Thymus (tissue), 11 donors: ENCODE data around the gene IDH3B. TPM values are rescaled to one million over a fixed set of nuclear protein-coding genes. Genes with fewer than 3 reads are reported as not detected.
"Not testable (repeated sequence)": the region's sequence is repeated elsewhere in the genome, so short reads cannot be mapped to it uniquely, and the experiment has no call there.

ENCODE experiments used
- DNase-seq, 9 donors: peaks; one replicate each; pipeline ENCODE4 v3.0.0-alpha.2; 2013; ENCODE audit warnings: low spot score in 9 of 9, low read depth in 6 of 9, missing footprints in 1 of 9
- H3K27ac ChIP-seq, 2 donors: one replicate each; pipeline ENCODE4 v1.5.1; 2013; ENCODE audit warnings: control low read depth in 1 of 2, low read depth in 1 of 2, low read length in 1 of 2, mild to moderate bottlenecking in 1 of 2, moderate library complexity in 1 of 2
- H3K27me3 ChIP-seq, 2 donors: one replicate each; pipeline ENCODE4 v1.5.1; 2013; ENCODE audit warnings: low read length in 1 of 2; ENCODE audit not compliant: control insufficient read depth in 2 of 2, insufficient read depth in 1 of 2
- H3K36me3 ChIP-seq, 2 donors: one replicate each; pipeline ENCODE4 v1.5.1; 2013; ENCODE audit warnings: low read length in 1 of 2, mild to moderate bottlenecking in 1 of 2, moderate library complexity in 1 of 2; ENCODE audit not compliant: control insufficient read depth in 2 of 2, insufficient read depth in 2 of 2
- H3K4me1 ChIP-seq, 2 donors: one replicate each; pipeline ENCODE4 v1.5.1; 2013; ENCODE audit warnings: low read length in 2 of 2; ENCODE audit not compliant: control insufficient read depth in 2 of 2, insufficient read depth in 2 of 2
- H3K4me3 ChIP-seq, 2 donors: one replicate each; pipeline ENCODE4 v1.5.1; 2013; ENCODE audit warnings: low read length in 2 of 2, control low read depth in 1 of 2, mild to moderate bottlenecking in 1 of 2
- H3K9me3 ChIP-seq, 2 donors: one replicate each; pipeline ENCODE4 v1.5.1; 2013; ENCODE audit warnings: low read length in 1 of 2, mild to moderate bottlenecking in 1 of 2; ENCODE audit not compliant: control insufficient read depth in 2 of 2, insufficient read depth in 1 of 2
- WGBS: extraction: QIAGEN DNeasy Blood & Tissue Kit; methylation state at CpG from one replicate; pipeline ENCODE4 v1.1.7; 2013; 5-methylcytosine and 5-hydroxymethylcytosine counted together
- polyA plus RNA-seq: library from polyadenylated mRNA; stranded (reverse); fragments of 200-250 nt; gene quantifications from one replicate; pipeline ENCODE4 v1.2.3, GENCODE V29; 2013
- total RNA-seq: library from RNA; stranded (reverse); fragments of 120-200 nt; gene quantifications from one replicate; pipeline ENCODE4 v1.2.4, GENCODE V29; 2013
- donor health status: healthy.

The IDH3B gene
- total and polyA plus RNA-seq, 2 donors = 68.9 to 121 TPM

GRCh38 chr20:2696646-2697045 lies 32.6 kb upstream of the IDH3B start:
- Histone ChIP-seq H3K27me3 (peaks cover 43 to 84% of the 10 kb centered on the region in 2 donors), H3K4me1 (no peaks in the 10 kb centered on the region), H3K27ac (no peak overlapping the region), H3K36me3 (no peaks in the 10 kb centered on the region), H3K4me3 (no peak overlapping the region), H3K9me3 (no peaks in the 10 kb centered on the region)
- 97% methylated on average over 9 of the region's 9 CpGs for WGBS
- DNase-seq = no peak

- 97% methylated on average over 12 of the region's 12 CpGs for WGBS
- not testable (repeated sequence) for DNase-seq, H3K36me3 ChIP-seq, H3K4me1 ChIP-seq, H3K9me3 ChIP-seq, H3K4me3 ChIP-seq, H3K27ac ChIP-seq
- peaks cover 49 to 84% of the 10 kb centered on the region in 2 donors for H3K27me3 ChIP-seq
Measured at GRCh38 chr20:2695984-2696525, 32.0 kb upstream of the IDH3B start.

- H3K9me3 ChIP-seq = no peaks in the 10 kb centered on the region
- peaks cover 55 to 84% of the 10 kb centered on the region in 2 donors for H3K27me3 ChIP-seq
- DNase-seq = no peak
- H3K36me3 ChIP-seq = no peaks in the 10 kb centered on the region
- H3K27ac ChIP-seq = no peak overlapping the region
- no peaks in the 10 kb centered on the region for H3K4me1 ChIP-seq
- 94% methylated on average over 13 of the region's 13 CpGs for WGBS
- H3K4me3 ChIP-seq = no peak overlapping the region
Measured at GRCh38 chr20:2695206-2695983, 31.4 kb upstream of the IDH3B start.

GRCh38 chr20:2694519-2694918 lies 30.5 kb upstream of the IDH3B start:
- 48% methylated on average over 13 of the region's 13 CpGs for WGBS
- Histone ChIP-seq H3K27ac (no peak overlapping the region), H3K36me3 (no peaks in the 10 kb centered on the region), H3K27me3 (peaks cover 63 to 85% of the 10 kb centered on the region in 2 donors), H3K4me1 (no peaks in the 10 kb centered on the region), H3K4me3 (no peak overlapping the region), H3K9me3 (no peaks in the 10 kb centered on the region)
- DNase-seq = no peak

GRCh38 chr20:2694008-2694471 lies 30.0 kb upstream of the IDH3B start:
- H3K4me3 ChIP-seq = no peak overlapping the region
- no peak overlapping the region for H3K27ac ChIP-seq
- 20% methylated on average over 23 of the region's 23 CpGs for WGBS
- H3K36me3 ChIP-seq = no peaks in the 10 kb centered on the region
- H3K4me1 ChIP-seq = no peaks in the 10 kb centered on the region
- H3K27me3 ChIP-seq = peaks cover 68 to 89% of the 10 kb centered on the region in 2 donors
- H3K9me3 ChIP-seq = no peaks in the 10 kb centered on the region
- DNase-seq = no peak

GRCh38 chr20:2693286-2694007 lies 29.4 kb upstream of the IDH3B start:
- H3K4me3 ChIP-seq = peak overlapping the region in 1 of 2 donors; percentile 59
- H3K27me3 ChIP-seq = peaks cover 72 to 89% of the 10 kb centered on the region in 2 donors
- no peaks in the 10 kb centered on the region for H3K36me3 ChIP-seq
- no peaks in the 10 kb centered on the region for H3K4me1 ChIP-seq
- DNase-seq = peak in 1 of 9 donors; percentile 21
- no peak overlapping the region for H3K27ac ChIP-seq
- no peaks in the 10 kb centered on the region for H3K9me3 ChIP-seq
- WGBS = 5% methylated on average over 83 of the region's 89 CpGs

GRCh38 chr20:2692886-2693285 lies 28.9 kb upstream of the IDH3B start:
- Histone ChIP-seq H3K27ac (no peak overlapping the region), H3K4me1 (peaks cover 0 to 4% of the 10 kb centered on the region in 2 donors), H3K27me3 (peaks cover 74 to 89% of the 10 kb centered on the region in 2 donors), H3K36me3 (no peaks in the 10 kb centered on the region), H3K4me3 (peak overlapping the region in 1 of 2 donors; percentile 59), H3K9me3 (no peaks in the 10 kb centered on the region)
- DNase-seq = no peak
- under 1% methylated on average over 57 of the region's 64 CpGs for WGBS

- H3K4me3 ChIP-seq = peak within 1 kb of the TSS in 1 of 2 donors; percentile 59
- peak within 1 kb of the TSS in 1 of 2 donors; percentile 53 for H3K27ac ChIP-seq
- no peaks in the 10 kb centered on the region for H3K9me3 ChIP-seq
- no peaks in the 10 kb centered on the region for H3K36me3 ChIP-seq
- 7% methylated on average over 99 of the region's 106 CpGs for WGBS
- DNase-seq = peak in 2 of 9 donors; percentile 9 to 28
- H3K4me1 ChIP-seq = peaks cover 0 to 6% of the 10 kb centered on the region in 2 donors
- peaks cover 74 to 90% of the 10 kb centered on the region in 2 donors for H3K27me3 ChIP-seq
Measured at GRCh38 chr20:2692036-2692885, 28.2 kb upstream of the IDH3B start, which contains the start of gene EBF4. TSS of gene EBF4 (plus strand) at chr20:2692780. CDS start at chr20:2693646, 866 bp downstream.
